HepG2 (cell line): ENCODE measurements around the gene TAS1R3. TPM values are rescaled to one million over a fixed set of nuclear protein-coding genes. Genes with fewer than 3 reads are reported as not detected.

Experiments
- BRD4 ChIP-seq: sonication (generic); formaldehyde crosslinking; IDR thresholded peaks from 2 replicates; pipeline ENCODE4 v1.4.0; 2020; ENCODE audit warnings: missing genetic modification reagents
- CBFB ChIP-seq: sonication (generic); formaldehyde crosslinking; IDR thresholded peaks from 2 replicates; pipeline ENCODE4 v1.4.0; 2020; ENCODE audit warnings: missing genetic modification reagents
- CSRNP1 ChIP-seq: sonication (generic); formaldehyde crosslinking; IDR thresholded peaks from 2 replicates; pipeline ENCODE4 v1.8.1; 2023; ENCODE audit warnings: mild to moderate bottlenecking, missing genetic modification reagents
- ETV5 ChIP-seq: IDR thresholded peaks from 2 replicates; pipeline ENCODE4 v1.6.1; 2018; ENCODE audit warnings: missing biosample characterization, missing genetic modification reagents, inconsistent platforms, borderline replicate concordance
- HMGA1 ChIP-seq: sonication (generic); formaldehyde crosslinking; conservative IDR thresholded peaks from 2 replicates; pipeline ENCODE4 v1.4.0; 2020; ENCODE audit warnings: missing genetic modification reagents
- HNRNPL ChIP-seq: fragments of 200-400 bp; formaldehyde crosslinking; IDR thresholded peaks from 2 replicates; pipeline ENCODE4 v1.6.1; 2017; ENCODE audit warnings: mild to moderate bottlenecking, low read depth, low read length
- KLF12 ChIP-seq: sonication (generic); formaldehyde crosslinking; IDR thresholded peaks from 2 replicates; pipeline ENCODE4 v1.4.0; 2020; ENCODE audit warnings: missing genetic modification reagents, borderline replicate concordance
- MYC ChIP-seq: sonication (generic); formaldehyde crosslinking; IDR thresholded peaks from 2 replicates; pipeline ENCODE4 v1.9.0; 2021; ENCODE audit warnings: missing genetic modification reagents, borderline replicate concordance
- PRDM4 ChIP-seq: sonication (generic); formaldehyde crosslinking; IDR thresholded peaks from 2 replicates; pipeline ENCODE4 v1.9.0; 2021; ENCODE audit warnings: missing genetic modification reagents, borderline replicate concordance
- RFXAP ChIP-seq: sonication (generic); formaldehyde crosslinking; IDR thresholded peaks from 2 replicates; pipeline ENCODE4 v1.4.0; 2020; ENCODE audit warnings: missing genetic modification reagents, borderline replicate concordance
- SOX13 ChIP-seq, 3 experiments: fragments of 450-650 bp in 1 of 3; sonication (generic) in 1 of 3; formaldehyde crosslinking in 1 of 3; IDR thresholded peaks in 2 of 3; conservative IDR thresholded peaks in 1 of 3; 2 replicates each; pipeline versions ENCODE4 v1.5.0 to v1.6.1; 2016 to 2020; ENCODE audit warnings: antibody characterized with exemption in 1 of 3, mild to moderate bottlenecking in 1 of 3, missing compliant biosample characterization in 1 of 3, missing genetic modification reagents in 1 of 3, moderate library complexity in 1 of 3
- ZGPAT ChIP-seq: IDR thresholded peaks from 2 replicates; pipeline ENCODE4 v1.6.1; 2016; ENCODE audit warnings: mild to moderate bottlenecking
- ZMAT3 ChIP-seq: sonication (generic); formaldehyde crosslinking; conservative IDR thresholded peaks from 2 replicates; pipeline ENCODE4 v1.7.0; 2021; ENCODE audit warnings: missing genetic modification reagents
- ZNF260 ChIP-seq: sonication (generic); formaldehyde crosslinking; IDR thresholded peaks from 2 replicates; pipeline ENCODE4 v1.4.0; 2020; ENCODE audit warnings: missing genetic modification reagents, low read depth, mild to moderate bottlenecking, borderline replicate concordance
- ZNF546 ChIP-seq: sonication (generic); formaldehyde crosslinking; conservative IDR thresholded peaks from 2 replicates; pipeline ENCODE4 v1.8.1; 2023; ENCODE audit warnings: mild to moderate bottlenecking, missing genetic modification reagents
- ZNF547 ChIP-seq: sonication (generic); formaldehyde crosslinking; IDR thresholded peaks from 2 replicates; pipeline ENCODE4 v1.5.1; 2020; ENCODE audit warnings: mild to moderate bottlenecking, missing genetic modification reagents
- ZNF569 ChIP-seq: sonication (generic); formaldehyde crosslinking; IDR thresholded peaks from 2 replicates; pipeline ENCODE4 v1.5.0; 2020; ENCODE audit warnings: mild to moderate bottlenecking, missing genetic modification reagents, moderate library complexity, borderline replicate concordance
- ZNF577 ChIP-seq: sonication (generic); formaldehyde crosslinking; IDR thresholded peaks from 2 replicates; pipeline ENCODE4 v1.4.0; 2020; ENCODE audit warnings: mild to moderate bottlenecking, low read depth, missing genetic modification reagents, borderline replicate concordance
- polyA plus RNA-seq, 8 experiments: library from polyadenylated mRNA; depleted of rRNA in 3 of 8; stranded (reverse) in 7 of 8; unstranded in 1 of 8; fragments of >200 nt; fragmentation: Illumina TruSeq in 4 of 8; extraction: Trizol in 4 of 8; gene quantifications; 2 replicates each; pipeline versions ENCODE4 v1.2.1 to v1.2.3, GENCODE V29; 2011 to 2016; ENCODE audit warnings: low read depth in 4 of 8, missing spikeins in 1 of 8, mixed read lengths in 1 of 8; ENCODE audit not compliant: insufficient read depth in 1 of 8
- total RNA-seq, 5 experiments: library from RNA; depleted of rRNA; stranded (reverse); fragments of >200 nt; fragmentation: Illumina TruSeq; extraction: Trizol; gene quantifications; 2 replicates each; pipeline ENCODE4 v1.2.3, GENCODE V29; 2016; ENCODE audit warnings: low read depth in 1 of 5

Gene TAS1R3
- total and polyA plus RNA-seq, 2 of the 13 experiments (the other 11 are each of a cell fraction or from before 2014, with no cell fraction given) = 0.13 to 0.15 TPM

GRCh38 chr1:1287288-1288110 lies 43.6 kb upstream of the TAS1R3 start (continued):
- TF ChIP-seq SOX13 (IDR thresholded peaks at IDR 0.05) (no peak), SOX13 (CRISPR knock-in tag; conservative IDR thresholded peaks at IDR 0.05 in 1 of 2, IDR thresholded peaks at IDR 0.05 in 1 of 2) (0 out of 4 replicates have a peak, but pooled peaks of 1 of the 2 experiments have one; percentile 13), HNRNPL (0 out of 2 replicates have a peak, but pooled peaks have one; percentile 39), ZNF569 (CRISPR knock-in tag) (0 out of 2 replicates have a peak, but pooled peaks have one; percentile 56), RFXAP (peak; percentile 42; the same call in 1 of the 2 replicates), ZMAT3 (CRISPR knock-in tag) (peak; percentile 64; the same call in 1 of the 2 replicates), PRDM4 (CRISPR knock-in tag) (no peak), ETV5 (CRISPR knock-in tag) (peak; percentile 76), ZNF260 (no peak), BRD4 (CRISPR knock-in tag) (peak; percentile 18; the same call in 1 of the 2 replicates), ZNF577 (CRISPR knock-in tag) (no peak), ZNF547 (CRISPR knock-in tag) (peak; percentile 78), HMGA1 (CRISPR knock-in tag) (no peak), ZGPAT (peak; percentile 64; the same call in 1 of the 2 replicates), CSRNP1 (CRISPR knock-in tag) (no peak), KLF12 (peak; percentile 83; the same call in 1 of the 2 replicates), ZNF546 (CRISPR knock-in tag) (peak; percentile 74), CBFB (CRISPR knock-in tag) (peak; percentile 48; the same call in 1 of the 2 replicates), MYC (CRISPR knock-in tag) (peak; percentile 60; the same call in 1 of the 2 replicates)
